Activated CD8-positive, alpha-beta memory T cell treated with anti-CD3 and anti-CD28 coated beads, Interleukin-2, amount 50 U/mL, for 48 hours (primary cell): ENCODE data around the gene UNC5C.

ENCODE experiments used
- DNase-seq: peaks from one replicate; pipeline ENCODE4 v3.0.0-alpha.2; 2020

UNC5C gene

GRCh38 chr4:95387719-95388118, 161.1 kb downstream of the UNC5C start:
- no peak for DNase-seq

DNA sequence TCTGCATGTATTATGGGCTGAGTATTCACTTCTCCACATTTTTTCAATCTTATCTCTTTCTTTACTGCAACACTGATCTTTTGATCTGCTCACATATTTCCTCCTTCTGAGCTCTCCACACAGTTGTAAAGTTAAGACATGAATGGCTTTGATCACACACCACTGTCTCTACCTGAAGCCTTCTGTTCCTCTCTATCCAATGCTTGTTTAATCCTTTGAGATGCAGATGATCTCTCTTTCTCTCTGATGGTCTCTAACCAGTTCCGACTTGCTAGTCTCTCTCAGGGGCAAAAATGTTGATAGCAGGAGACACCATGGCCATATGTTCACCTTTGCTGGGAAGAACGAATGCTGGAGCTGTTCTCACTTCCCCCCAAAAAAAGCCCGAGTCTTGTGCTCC, 162.4 kb downstream of the UNC5C start:
- DNase-seq: no peak

- no peak for DNase-seq
Observed at GRCh38 chr4:95381843-95382580, 166.8 kb downstream of the UNC5C start.

DNA sequence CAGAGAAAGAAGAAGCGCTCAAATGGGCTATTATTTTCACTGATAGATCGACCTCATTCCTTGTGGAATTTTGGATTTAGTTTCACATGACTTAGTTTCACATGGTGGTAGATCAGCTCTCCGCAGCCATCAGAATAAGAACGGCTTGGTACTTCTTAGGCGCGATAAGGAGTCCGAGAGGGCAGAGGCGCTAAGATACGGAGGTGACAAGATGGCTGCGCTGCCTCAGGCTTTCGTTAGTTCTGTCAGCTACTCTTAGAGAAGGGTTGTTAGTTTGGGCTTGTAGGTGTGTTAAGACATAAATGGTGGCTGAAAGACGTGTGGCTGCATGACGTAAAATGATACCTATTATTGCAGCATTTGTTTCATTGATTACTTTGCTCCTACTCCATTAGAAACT, 169.1 kb downstream of the UNC5C start:
- no peak for DNase-seq

DNA sequence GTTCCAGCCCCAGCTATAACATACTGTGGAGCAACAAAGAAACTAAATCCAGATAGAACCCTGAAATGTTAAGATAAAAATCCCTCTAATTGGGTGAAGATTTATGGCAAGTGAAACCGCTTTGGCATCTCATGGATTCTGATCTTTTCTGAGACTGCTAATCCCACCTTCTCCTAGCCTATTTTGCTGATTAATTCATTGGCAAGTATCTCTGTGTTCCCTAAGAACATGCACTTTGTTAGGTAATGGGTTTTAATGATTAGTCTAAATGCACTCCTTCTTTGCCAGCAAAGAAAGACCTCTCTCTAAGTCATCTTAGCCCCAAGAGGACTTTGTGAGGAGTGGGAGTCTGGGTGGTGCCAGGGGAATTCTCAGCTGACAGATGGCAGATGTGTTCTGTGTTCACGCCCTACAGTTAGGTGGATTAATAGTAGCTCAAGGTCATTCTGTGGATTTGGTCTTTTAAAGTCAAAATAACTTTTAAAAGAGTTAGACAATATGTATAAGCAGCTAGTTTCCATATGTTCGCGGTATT, 171.3 kb downstream of the UNC5C start:
- no peak for DNase-seq

GRCh38 chr4:95371476-95372224, 177.1 kb downstream of the UNC5C start:
- DNase-seq: no peak

DNA sequence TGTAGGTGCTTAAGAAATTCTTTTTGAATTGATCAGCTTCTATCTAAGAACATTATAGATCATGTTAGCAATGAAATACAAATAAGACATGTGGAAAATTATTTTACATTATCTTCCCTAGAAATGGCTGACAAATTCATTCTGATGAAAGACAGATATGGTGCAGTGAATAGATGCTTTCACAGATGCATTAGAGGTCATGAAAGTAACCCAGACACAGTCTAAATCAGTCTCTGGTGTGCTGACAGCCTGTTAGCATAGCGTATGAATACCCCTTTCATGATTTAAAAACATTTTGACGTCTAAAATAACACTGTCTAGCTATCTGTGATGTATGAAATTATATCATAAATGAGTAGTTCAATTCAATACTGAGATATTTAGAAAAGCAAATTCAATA, 180.9 kb downstream of the UNC5C start:
- DNase-seq: no peak

DNA sequence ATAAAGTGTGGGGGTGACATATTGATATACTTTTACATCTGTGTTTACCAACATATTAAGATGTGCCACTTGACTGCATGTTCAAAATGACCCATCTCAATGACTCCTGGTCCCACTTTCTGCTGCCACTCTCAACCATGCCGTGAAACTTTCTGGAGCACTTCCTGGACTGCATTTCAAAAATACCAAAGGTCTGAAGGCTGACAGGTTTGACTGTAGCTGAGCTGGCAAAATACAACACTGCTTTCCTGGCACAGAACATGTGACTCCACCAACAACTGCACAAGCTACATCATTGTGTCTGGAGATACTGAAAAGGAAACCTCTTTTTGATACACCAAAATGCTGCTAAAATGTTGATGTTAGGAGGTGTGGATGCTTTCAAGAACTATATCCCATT, 184.8 kb downstream of the UNC5C start:
- DNase-seq: no peak

GRCh38 chr4:95363559-95363925, 185.2 kb downstream of the UNC5C start:
- no peak for DNase-seq

- DNase-seq: no peak
Observed at GRCh38 chr4:95362906-95363558, 185.7 kb downstream of the UNC5C start.

- DNase-seq: no peak
Observed at GRCh38 chr4:95362066-95362465, 186.7 kb downstream of the UNC5C start.

- DNase-seq: no peak
Observed at GRCh38 chr4:95361696-95361965, 187.1 kb downstream of the UNC5C start.

DNA sequence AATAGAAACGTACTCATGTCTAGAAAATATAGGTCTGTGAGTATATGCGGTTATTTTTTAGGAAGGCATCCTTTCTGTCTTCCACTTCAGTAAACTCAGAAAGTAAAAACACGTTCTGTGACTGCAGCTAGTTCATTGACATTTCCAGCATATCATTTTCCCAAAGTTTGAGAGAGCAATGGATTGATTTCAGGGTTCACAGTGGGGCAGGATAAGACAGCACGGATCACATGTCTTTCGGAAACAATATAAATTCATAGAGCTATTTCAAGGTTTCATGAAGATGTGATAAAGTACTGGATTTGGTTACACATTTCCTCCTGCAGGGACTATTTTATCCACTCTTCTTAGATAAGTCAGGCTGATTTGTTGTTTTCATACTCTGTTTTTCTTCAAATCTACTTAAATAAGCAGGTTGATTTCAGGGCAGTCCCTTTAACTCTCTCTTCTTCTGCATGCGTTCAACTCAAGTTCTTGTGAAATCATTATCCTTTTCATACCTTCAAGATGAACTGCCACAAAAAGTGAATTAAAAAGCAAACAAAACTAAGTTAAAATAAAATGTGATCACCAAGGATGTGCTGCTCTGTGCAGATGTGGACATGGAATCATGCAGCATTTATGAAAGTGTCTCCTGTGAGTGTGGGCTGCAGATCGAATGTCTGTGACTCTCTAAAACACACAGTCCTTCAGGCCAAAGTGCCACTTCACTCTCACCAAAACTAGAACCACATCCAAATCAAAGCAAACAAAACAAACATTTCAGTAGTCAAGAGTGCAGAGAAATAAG, 187.7 kb downstream of the UNC5C start:
- no peak for DNase-seq

DNA sequence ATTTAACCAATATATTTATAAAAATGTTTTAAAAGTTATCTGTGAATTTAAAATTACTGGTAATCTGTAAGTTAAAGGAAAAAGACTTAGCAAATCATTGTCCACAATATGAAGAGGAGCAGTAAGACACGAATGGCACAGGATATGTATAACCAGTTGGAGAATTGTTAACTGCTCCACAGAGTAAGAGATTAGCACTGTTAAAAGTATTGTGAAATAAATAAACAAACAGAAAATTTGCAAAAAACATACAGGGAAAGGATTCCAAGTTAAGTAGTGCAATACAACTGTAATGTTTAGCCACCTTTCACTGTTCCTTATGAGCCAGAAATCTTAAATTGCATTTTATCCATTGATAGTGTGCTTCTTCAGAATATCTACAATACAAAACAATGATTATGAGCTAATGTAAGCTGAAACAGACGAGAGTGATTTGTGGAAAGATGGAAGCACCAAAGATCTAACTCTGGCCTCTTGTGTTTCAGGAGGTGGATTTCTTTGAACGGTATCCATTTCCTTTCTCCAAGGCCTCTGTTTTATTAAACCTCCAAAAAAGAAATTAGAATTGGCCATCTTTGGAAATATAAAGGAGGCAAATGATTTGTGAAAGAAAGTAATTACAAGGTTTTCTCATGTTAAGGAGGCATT, 188.4 kb downstream of the UNC5C start:
- DNase-seq: no peak

GRCh38 chr4:95358421-95358820, 190.4 kb downstream of the UNC5C start:
- DNase-seq: no peak

GRCh38 chr4:95355021-95355420, 193.8 kb downstream of the UNC5C start:
- DNase-seq: no peak

GRCh38 chr4:95348418-95348817, 200.4 kb downstream of the UNC5C start:
- no peak for DNase-seq

DNA sequence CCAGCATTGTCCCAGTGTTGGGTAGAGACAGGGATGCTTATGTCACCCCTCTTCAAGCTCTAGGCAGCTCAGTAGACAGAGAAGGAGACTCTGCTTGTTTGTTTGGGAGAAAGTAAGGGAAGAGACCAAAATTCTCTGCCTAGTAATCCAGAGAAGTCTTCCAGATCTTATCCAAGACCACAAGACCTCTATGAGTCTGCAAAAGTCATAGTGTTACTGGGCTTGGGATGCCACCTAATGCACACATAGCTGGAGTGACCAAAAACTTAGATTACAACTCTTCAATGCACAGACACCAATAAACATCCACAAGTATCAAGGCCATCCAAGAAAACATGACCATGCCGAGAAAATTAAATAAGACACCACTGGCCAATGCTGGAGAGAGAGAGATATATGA, 205.5 kb downstream of the UNC5C start:
- DNase-seq: no peak

DNA sequence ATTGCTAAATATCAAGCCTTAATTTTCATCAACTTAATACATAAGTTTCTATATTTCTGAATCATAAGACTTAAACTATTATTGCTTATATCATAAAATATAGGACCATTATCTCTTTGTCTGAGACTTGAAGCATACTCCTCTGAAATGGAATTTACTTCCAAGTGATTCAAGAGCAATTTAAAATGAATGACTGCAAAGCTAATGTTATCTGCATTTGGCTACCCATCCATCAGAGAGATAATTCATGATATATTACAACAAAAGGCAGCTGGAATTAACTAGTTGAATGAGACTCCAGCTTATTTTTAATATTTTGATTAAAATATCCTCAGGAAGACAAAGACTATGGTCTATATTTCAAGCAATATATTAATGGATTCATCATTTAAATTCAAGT, 208.6 kb downstream of the UNC5C start:
- DNase-seq: no peak

DNA sequence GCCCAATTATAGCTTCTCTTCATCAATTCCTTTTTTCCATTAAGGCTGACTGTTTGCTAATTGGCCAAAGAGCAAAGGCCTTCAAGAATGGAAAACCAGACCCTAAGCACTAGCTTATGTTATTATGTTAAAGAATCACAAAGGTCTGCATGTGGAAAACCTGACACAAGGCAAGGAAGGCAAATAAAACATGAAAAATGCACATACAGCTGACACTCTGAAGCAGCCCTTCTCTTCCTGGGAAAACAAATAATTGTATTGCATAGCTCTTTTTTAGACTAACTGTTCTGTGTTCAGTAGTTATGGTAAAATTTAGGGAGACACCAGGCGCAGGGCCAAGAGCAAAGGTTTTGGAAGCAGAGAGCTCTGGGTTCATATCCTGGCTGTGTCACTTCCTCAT, 223.1 kb downstream of the UNC5C start:
- DNase-seq: no peak

DNA sequence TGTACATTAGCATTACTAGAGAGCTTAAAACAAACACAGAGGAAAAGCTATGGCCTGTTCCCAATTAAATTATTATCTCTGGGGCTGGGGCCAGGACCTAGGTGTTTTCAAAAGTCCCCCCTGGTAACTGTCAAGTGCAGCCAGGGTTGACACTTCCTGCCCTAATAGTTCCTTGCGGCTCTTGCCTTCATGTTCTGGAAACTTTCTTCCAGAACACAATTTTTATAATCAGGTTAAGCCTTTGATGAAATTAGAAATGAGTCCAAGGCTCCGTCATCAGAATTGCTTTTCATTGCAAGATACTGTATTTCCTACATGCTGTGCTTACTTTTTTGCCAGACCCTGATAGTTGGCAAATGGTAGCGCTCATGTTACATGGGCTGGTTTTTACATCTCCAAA, 229.6 kb downstream of the UNC5C start:
- no peak for DNase-seq

GRCh38 chr4:95318483-95318882, 230.3 kb downstream of the UNC5C start:
- no peak for DNase-seq

DNA sequence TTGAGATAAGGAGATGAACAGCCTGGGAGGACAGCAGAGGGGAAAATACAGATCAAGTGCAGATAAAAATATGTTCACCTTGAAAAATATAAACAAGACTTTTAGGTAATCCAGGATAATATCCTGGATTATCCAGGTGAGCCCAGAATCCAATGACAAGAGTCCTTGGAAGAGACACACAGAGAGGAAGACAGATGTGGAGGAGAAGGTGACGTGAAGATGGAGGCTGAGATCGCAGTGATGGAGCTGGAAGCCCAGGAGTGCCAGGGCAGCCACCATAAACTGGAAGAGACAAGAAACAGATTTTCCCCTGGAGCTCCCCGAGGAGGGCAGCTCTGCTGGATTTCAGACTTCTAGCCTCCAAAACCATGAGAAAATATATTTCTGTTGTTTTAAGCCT, 230.7 kb downstream of the UNC5C start:
- no peak for DNase-seq
